Small intestine (tissue), 16 donors: Measurements from ENCODE around the gene UQCRHL. TPM values are rescaled to one million over a fixed set of nuclear protein-coding genes. Genes with fewer than 3 reads are reported as not detected.
"Not testable (repeated sequence)": the region's sequence is repeated elsewhere in the genome, so short reads cannot be mapped to it uniquely, and the experiment has no call there.

Experiments
- DNase-seq, 2 donors: peaks; one replicate each; pipeline versions ENCODE4 v3.0.0 to v3.0.0-alpha.2; 2013
- FAIRE-seq: peaks from 2 replicates; lab custom pipeline; 2012; peaks lifted over from hg19 to GRCh38; lab: Jason Lieb, UNC
- H3K27ac ChIP-seq, 3 donors: one replicate each; pipeline ENCODE4 v1.5.1; 2013; ENCODE audit warnings: low read length in 2 of 3, mild to moderate bottlenecking in 2 of 3, control low read depth in 1 of 3, inconsistent platforms in 1 of 3, low read depth in 1 of 3, moderate library complexity in 1 of 3
- H3K27me3 ChIP-seq, 3 donors: one replicate each; pipeline ENCODE4 v1.6.1; 2013; ENCODE audit warnings: low read length in 3 of 3, inconsistent platforms in 1 of 3; ENCODE audit not compliant: control insufficient read depth in 3 of 3, insufficient read depth in 3 of 3
- H3K36me3 ChIP-seq, 3 donors: one replicate each; pipeline ENCODE4 v1.6.1; 2013; ENCODE audit warnings: low read length in 3 of 3, inconsistent platforms in 1 of 3, low read depth in 1 of 3, mild to moderate bottlenecking in 1 of 3, moderate library complexity in 1 of 3; ENCODE audit not compliant: control insufficient read depth in 3 of 3, insufficient read depth in 2 of 3
- H3K4me1 ChIP-seq, 3 donors: one replicate each; pipeline ENCODE4 v1.6.1; 2013; ENCODE audit warnings: low read length in 2 of 3, inconsistent platforms in 1 of 3, low read depth in 1 of 3, mild to moderate bottlenecking in 1 of 3, moderate library complexity in 1 of 3; ENCODE audit not compliant: control insufficient read depth in 3 of 3, insufficient read depth in 2 of 3
- H3K4me3 ChIP-seq, 3 donors: one replicate each; pipeline ENCODE4 v1.5.1; 2013; ENCODE audit warnings: low read length in 3 of 3, control low read depth in 1 of 3, inconsistent platforms in 1 of 3, low read depth in 1 of 3, mild to moderate bottlenecking in 1 of 3, moderate library complexity in 1 of 3
- H3K9me3 ChIP-seq, 2 donors: one replicate each; pipeline ENCODE4 v1.6.1; 2013; ENCODE audit warnings: low read depth in 1 of 2, low read length in 1 of 2; ENCODE audit not compliant: control insufficient read depth in 2 of 2, insufficient read depth in 1 of 2
- WGBS, 3 donors: extraction: QIAGEN DNeasy Blood & Tissue Kit; methylation state at CpG; one replicate each; pipeline ENCODE4 v1.1.7; 2013; 5-methylcytosine and 5-hydroxymethylcytosine counted together
- long read RNA-seq, 10 donors: transcript quantifications; one replicate each; lab custom pipeline, GENCODE V29; 2026
- polyA plus RNA-seq, 4 donors: library from polyadenylated mRNA; stranded (reverse) in 3 of 4; unstranded in 1 of 4; fragments of 200-250 nt in 3 of 4; fragments of 120-200 nt in 1 of 4; gene quantifications; one replicate each; pipeline versions ENCODE4 v1.2.1 to v1.2.3, GENCODE V29; 2013
- donor health status: healthy with polysubstance abuse.
- donor health status: control.
- donor health status: control.
- donor health status: Bipolar disorder and iron deficiency.
- donor health status: healthy.

The UQCRHL gene
- 1 to 10 TPM; 2.7 to 4.7 (median 3.7) TPM for polyA plus RNA-seq
- long read RNA-seq, donor 1, result 0 reads
- long read RNA-seq, donor 2, partial matches to known transcripts, result 0 of 2 reads
- long read RNA-seq, donor 2, other reads (novel, unspliced or antisense), result 0 of 2 reads
- long read RNA-seq, donor 3, partial matches to known transcripts, result 0 of 4 reads
- long read RNA-seq, donor 3, other reads (novel, unspliced or antisense), result 0 of 4 reads
- long read RNA-seq, donor 4, result 0 reads
- long read RNA-seq, donor 5, partial matches to known transcripts, result 0 of 1 reads
- long read RNA-seq, donor 5, other reads (novel, unspliced or antisense), result 0 of 1 reads
- long read RNA-seq, donor 6, transcript UQCRHL-201 (1 exons, 2,180 nt), result major isoform, 5 of 5 reads
- long read RNA-seq, donor 6, partial matches to known transcripts, result 0 of 5 reads
- long read RNA-seq, donor 6, other reads (novel, unspliced or antisense), result 0 of 5 reads
- long read RNA-seq, donor 7, result 0 reads
- long read RNA-seq, donor 8, result 0 reads
- long read RNA-seq, donor 9, partial matches to known transcripts, result 0 of 1 reads
- long read RNA-seq, donor 9, other reads (novel, unspliced or antisense), result 0 of 1 reads
- long read RNA-seq, donor 10, transcript UQCRHL-201 (1 exons, 2,180 nt), result major isoform, 8 of 8 reads
- long read RNA-seq, donor 10, partial matches to known transcripts, result 0 of 8 reads
- long read RNA-seq, donor 10, other reads (novel, unspliced or antisense), result 0 of 8 reads

GRCh38 chr1:15807549-15807948 is at the start of gene UQCRHL:
UQCRHL (minus strand) TSS chr1:15807649; CDS start chr1:15807649, 0 bp downstream.
- DNase-seq, H3K4me1 ChIP-seq, H3K9me3 ChIP-seq, FAIRE-seq, H3K27ac ChIP-seq, H3K4me3 ChIP-seq, H3K36me3 ChIP-seq, H3K27me3 ChIP-seq: not testable (repeated sequence)
- WGBS, 3 donors, result 85 to 91% (median 90%) methylated on average over 11 of the region's 11 CpGs

- no peaks in the 10 kb centered on the region for H3K9me3 ChIP-seq
- peaks cover 0 to 2% (median 0%) of the 10 kb centered on the region in 3 donors for H3K4me1 ChIP-seq
- peaks cover 0 to 10% (median 0%) of the 10 kb centered on the region in 3 donors for H3K36me3 ChIP-seq
- FAIRE-seq, result no peak
- no peak for DNase-seq
- H3K27me3 ChIP-seq, result no peaks in the 10 kb centered on the region
- H3K27ac ChIP-seq, result no peak overlapping the region
- WGBS, 3 donors, result 88 to 92% (median 90%) methylated on average over 5 of the region's 5 CpGs
- H3K4me3 ChIP-seq, result no peak overlapping the region
These were observed 49.4 kb upstream of the UQCRHL start for GRCh38 chr1:15856888-15857287.

- no peaks in the 10 kb centered on the region for H3K9me3 ChIP-seq
- no peaks in the 10 kb centered on the region for H3K27me3 ChIP-seq
- peaks cover 0 to 6% (median 0%) of the 10 kb centered on the region in 3 donors for H3K36me3 ChIP-seq
- WGBS, 3 donors, result 78 to 84% (median 83%) methylated on average over 3 of the region's 3 CpGs
- H3K4me3 ChIP-seq, result no peak overlapping the region
- peaks cover 0 to 6% (median 5%) of the 10 kb centered on the region in 3 donors for H3K4me1 ChIP-seq
- DNase-seq (no peak), FAIRE-seq (no peak)
- no peak overlapping the region for H3K27ac ChIP-seq
These were observed 45.4 kb upstream of the UQCRHL start for GRCh38 chr1:15852828-15853302.

- Histone ChIP-seq H3K9me3 (no peaks in the 10 kb centered on the region), H3K4me3 (no peak overlapping the region), H3K4me1 (peaks cover 0 to 6% (median 5%) of the 10 kb centered on the region in 3 donors), H3K27me3 (no peaks in the 10 kb centered on the region), H3K27ac (no peak overlapping the region), H3K36me3 (peaks cover 0 to 6% (median 0%) of the 10 kb centered on the region in 3 donors)
- DNase-seq (no peak), FAIRE-seq (no peak)
- 53 to 71% (median 60%) methylated on average over 6 of the region's 6 CpGs for WGBS, 3 donors
These were observed 44.8 kb upstream of the UQCRHL start for GRCh38 chr1:15852036-15852827.

GRCh38 chr1:15851210-15852035 is 44.0 kb upstream of the UQCRHL start:
- FAIRE-seq, result no peak
- Histone ChIP-seq H3K4me3 (no peak overlapping the region), H3K4me1 (peaks cover 0 to 10% (median 5%) of the 10 kb centered on the region in 3 donors), H3K36me3 (peaks cover 0 to 6% (median 0%) of the 10 kb centered on the region in 3 donors), H3K27me3 (no peaks in the 10 kb centered on the region), H3K9me3 (no peaks in the 10 kb centered on the region), H3K27ac (no peak overlapping the region)
- WGBS, 3 donors, result 63 to 74% (median 63%) methylated on average over 16 of the region's 16 CpGs
- DNase-seq, result no peak

- FAIRE-seq (no peak), DNase-seq (peak in 1 of 2 donors; percentile 44)
- peak overlapping the region in 1 of 3 donors; percentile 97 for H3K27ac ChIP-seq
- no peaks in the 10 kb centered on the region for H3K9me3 ChIP-seq
- H3K4me3 ChIP-seq, result peak overlapping the region in 2 of 3 donors; percentile 94 to 99
- H3K27me3 ChIP-seq, result no peaks in the 10 kb centered on the region
- 8 to 12% (median 11%) methylated on average over 2 of the region's 2 CpGs for WGBS, 3 donors
- H3K4me1 ChIP-seq, result peaks cover 0 to 14% (median 5%) of the 10 kb centered on the region in 3 donors
- peaks cover 0 to 6% (median 0%) of the 10 kb centered on the region in 3 donors for H3K36me3 ChIP-seq
These were observed 43.1 kb upstream of the UQCRHL start for GRCh38 chr1:15850471-15851001.

GRCh38 chr1:15849775-15850324 is 42.4 kb upstream of the UQCRHL start:
- Histone ChIP-seq H3K36me3 (peaks cover 0 to 6% (median 0%) of the 10 kb centered on the region in 3 donors), H3K4me3 (peak overlapping the region; percentile 94 to 99 (median 96)), H3K9me3 (no peaks in the 10 kb centered on the region), H3K4me1 (peaks cover 0 to 18% (median 5%) of the 10 kb centered on the region in 3 donors), H3K27me3 (no peaks in the 10 kb centered on the region), H3K27ac (peak overlapping the region; percentile 97 to 100 (median 99))
- no peak for FAIRE-seq
- WGBS, 3 donors, result 1 to 5% (median 3%) methylated on average over 16 of the region's 16 CpGs
- peak; percentile 38 to 79 for DNase-seq
